NCI-H748 (cell line): ENCODE results near the gene PFKP.

ENCODE experiments used
- DNase-seq: peaks from one replicate; lab custom pipeline; 2025; ENCODE audit not compliant: unreplicated experiment; lab: John Stamatoyannopoulos, UW

Gene PFKP

DNA sequence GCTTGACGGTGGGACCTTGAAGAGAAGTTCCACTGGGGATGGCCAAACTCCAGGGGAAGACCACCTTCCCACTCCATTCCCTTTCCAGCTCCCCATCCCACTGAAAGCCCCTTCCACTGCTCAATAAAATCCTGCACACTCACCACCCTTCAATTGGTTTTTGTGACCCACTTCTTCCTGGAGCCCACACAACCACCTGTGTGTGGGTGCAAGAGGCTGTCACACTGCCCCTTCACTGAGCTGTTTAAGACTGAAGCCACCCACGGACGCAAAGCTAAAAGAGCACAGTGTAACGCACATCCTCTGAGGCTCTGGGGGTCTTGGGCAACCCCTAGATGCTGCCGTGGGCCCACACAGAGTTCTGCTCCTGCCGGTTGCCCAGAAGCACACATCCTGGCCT lies 118.0 kb downstream of the PFKP start:
- DNase-seq: no peak

DNA sequence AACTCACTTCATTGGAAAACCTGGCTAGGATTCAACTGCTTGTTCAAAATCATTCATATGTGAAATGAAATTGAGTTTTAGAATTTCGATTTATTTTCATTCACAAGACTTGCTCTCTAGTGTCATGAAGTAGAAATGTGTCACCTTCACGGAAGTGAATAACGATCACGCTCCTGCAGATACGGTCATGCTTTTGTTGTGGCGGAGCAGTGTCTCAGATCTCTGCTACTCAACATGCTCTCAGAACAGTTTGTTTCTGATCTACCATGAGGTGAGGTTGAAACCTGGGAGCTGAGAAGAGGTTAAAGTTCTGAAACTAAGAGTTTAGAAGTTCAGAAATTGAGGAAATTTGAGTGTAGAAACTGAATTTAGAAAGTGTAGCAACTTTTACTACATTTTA lies 119.0 kb downstream of the PFKP start:
- DNase-seq: no peak
